ENCODE measurements around the gene GJC2. TPM values are rescaled to one million over a fixed set of nuclear protein-coding genes. Genes with fewer than 3 reads are reported as not detected.
A peak's percentile ranks its signal among the peaks of the same experiment; 100 is the strongest.

The GJC2 gene
- total RNA-seq, 4 donors from 2014 or later = 0.88 to 0.94 TPM; not detected in 2

- Histone ChIP-seq H3K36me3 (peaks cover 0 to 49% (median 0%) of the 10 kb centered on the region in 3 donors), H3K4me3 (peak within 1 kb of the TSS; percentile 79 to 92 (median 82)), H3K4me1 (peaks cover 4 to 27% (median 9%) of the 10 kb centered on the region in 4 donors), H3K27ac (peak within 1 kb of the TSS; percentile 92 to 94 (median 92)), H3K9me3 (no peaks in the 10 kb centered on the region), H3K27me3 (no peaks in the 10 kb centered on the region)
- TF ChIP-seq POLR2A (IDR thresholded peaks at IDR 0.05) = peak; percentile 44
- peak in 1 of 6 experiments; percentile 7 for TF ChIP-seq CTCF (IDR thresholded peaks at IDR 0.05)
- peak; percentile 90 to 97 (median 94) for DNase-seq
Measured at GRCh38 chr1:228102791-228103620, 46.7 kb upstream of the GJC2 start, which contains the start of gene C1orf35. C1orf35 (minus strand) TSS chr1:228103325; CDS start chr1:228103227, 98 bp downstream.

GRCh38 chr1:228104526-228105269 is 45.0 kb upstream of the GJC2 start:
- no peak for TF ChIP-seq CTCF (IDR thresholded peaks at IDR 0.05)
- no peak for TF ChIP-seq POLR2A (IDR thresholded peaks at IDR 0.05)
- Histone ChIP-seq H3K4me1 (peaks cover 4 to 36% (median 17%) of the 10 kb centered on the region in 4 donors), H3K27me3 (no peaks in the 10 kb centered on the region), H3K4me3 (no peak overlapping the region), H3K27ac (no peak overlapping the region), H3K9me3 (no peaks in the 10 kb centered on the region), H3K36me3 (peaks cover 0 to 34% (median 0%) of the 10 kb centered on the region in 3 donors)
- DNase-seq = no peak

GRCh38 chr1:228105270-228105995 is 44.3 kb upstream of the GJC2 start:
- no peaks in the 10 kb centered on the region for H3K27me3 ChIP-seq
- TF ChIP-seq POLR2A (IDR thresholded peaks at IDR 0.05) = no peak
- no peak for TF ChIP-seq CTCF (IDR thresholded peaks at IDR 0.05)
- H3K9me3 ChIP-seq = no peaks in the 10 kb centered on the region
- no peak overlapping the region for H3K4me3 ChIP-seq
- no peak for DNase-seq
- peaks cover 0 to 28% (median 0%) of the 10 kb centered on the region in 3 donors for H3K36me3 ChIP-seq
- peaks cover 4 to 43% (median 19%) of the 10 kb centered on the region in 4 donors for H3K4me1 ChIP-seq
- H3K27ac ChIP-seq = no peak overlapping the region

GRCh38 chr1:228105996-228106799 is 43.5 kb upstream of the GJC2 start:
- Histone ChIP-seq H3K4me3 (no peak overlapping the region), H3K9me3 (no peaks in the 10 kb centered on the region), H3K27me3 (no peaks in the 10 kb centered on the region), H3K27ac (no peak overlapping the region), H3K36me3 (peaks cover 0 to 22% (median 0%) of the 10 kb centered on the region in 3 donors), H3K4me1 (peaks cover 4 to 43% (median 19%) of the 10 kb centered on the region in 4 donors)
- TF ChIP-seq CTCF (IDR thresholded peaks at IDR 0.05) (no peak), POLR2A (IDR thresholded peaks at IDR 0.05) (no peak)
- no peak for DNase-seq

- peaks cover 0 to 22% (median 0%) of the 10 kb centered on the region in 3 donors for H3K36me3 ChIP-seq
- H3K27me3 ChIP-seq = no peaks in the 10 kb centered on the region
- peaks cover under 1 to 38% (median 19%) of the 10 kb centered on the region in 4 donors for H3K4me1 ChIP-seq
- no peak overlapping the region for H3K27ac ChIP-seq
- H3K4me3 ChIP-seq = no peak overlapping the region
- no peak for DNase-seq
- TF ChIP-seq CTCF (IDR thresholded peaks at IDR 0.05) (no peak), POLR2A (IDR thresholded peaks at IDR 0.05) (no peak)
- H3K9me3 ChIP-seq = no peaks in the 10 kb centered on the region
Measured at GRCh38 chr1:228106800-228107054, 43.0 kb upstream of the GJC2 start.

All from Peyer's patch (tissue), 4 donors.